H9 (cell line): ENCODE measurements around the gene DUS2. TPM values are rescaled to one million over a fixed set of nuclear protein-coding genes. Genes with fewer than 3 reads are reported as not detected.

Experiments
- DNase-seq: peaks from one replicate; pipeline ENCODE4 v3.0.0-alpha.2; 2017
- H2AFZ ChIP-seq: one replicate; pipeline ENCODE4 v1.6.1; 2013; ENCODE audit warnings: mild to moderate bottlenecking, low read length, control low read depth, moderate library complexity
- H2AK5ac ChIP-seq: 2 replicates; pipeline ENCODE4 v1.6.1; 2013; ENCODE audit warnings: low read length, control low read depth, mixed read lengths; ENCODE audit not compliant: insufficient read length
- H2BK120ac ChIP-seq: one replicate; pipeline ENCODE4 v1.6.1; 2013; ENCODE audit warnings: low read depth, mild to moderate bottlenecking, low read length, control low read depth, inconsistent platforms; ENCODE audit not compliant: poor library complexity, severe bottlenecking
- H2BK12ac ChIP-seq: 2 replicates; pipeline ENCODE4 v1.6.1; 2013; ENCODE audit warnings: low read length, control low read depth, mixed read lengths, low read depth; ENCODE audit not compliant: insufficient read length
- H2BK15ac ChIP-seq: 2 replicates; pipeline ENCODE4 v1.6.1; 2013; ENCODE audit warnings: low read depth, low read length, control low read depth
- H2BK20ac ChIP-seq: one replicate; pipeline ENCODE4 v1.6.1; 2013; ENCODE audit warnings: low read depth, mild to moderate bottlenecking, low read length, control low read depth, inconsistent platforms; ENCODE audit not compliant: poor library complexity, severe bottlenecking
- H2BK5ac ChIP-seq: 2 replicates; pipeline ENCODE4 v1.6.1; 2013; ENCODE audit warnings: low read length, control low read depth, mixed read lengths; ENCODE audit not compliant: insufficient read length
- H3K14ac ChIP-seq: 2 replicates; pipeline ENCODE4 v1.6.1; 2013; ENCODE audit warnings: low read length, control low read depth; ENCODE audit not compliant: insufficient read depth
- H3K18ac ChIP-seq: 2 replicates; pipeline ENCODE4 v1.6.1; 2013; ENCODE audit warnings: low read depth, mild to moderate bottlenecking, mixed read lengths, low read length, control low read depth; ENCODE audit not compliant: insufficient read length
- H3K23ac ChIP-seq: 2 replicates; pipeline ENCODE4 v1.6.1; 2013; ENCODE audit warnings: low read length, control low read depth, mixed read lengths, low read depth; ENCODE audit not compliant: insufficient read length
- H3K23me2 ChIP-seq: 2 replicates; pipeline ENCODE4 v1.6.1; 2013; ENCODE audit warnings: low read depth, mild to moderate bottlenecking, mixed read lengths, low read length, control low read depth; ENCODE audit not compliant: insufficient read length, poor library complexity, severe bottlenecking
- H3K27ac ChIP-seq: 2 replicates; pipeline ENCODE4 v1.5.1; 2013; ENCODE audit warnings: low read length, control low read depth, mixed read lengths, low read depth; ENCODE audit not compliant: insufficient read length
- H3K27me3 ChIP-seq: 2 replicates; pipeline ENCODE4 v1.6.1; 2013; ENCODE audit warnings: low read length, control low read depth, inconsistent platforms; ENCODE audit not compliant: insufficient read depth
- H3K4ac ChIP-seq: 2 replicates; pipeline ENCODE4 v1.6.1; 2013; ENCODE audit warnings: low read depth, mild to moderate bottlenecking, control low read depth, inconsistent platforms, low read length, moderate library complexity
- H3K4me1 ChIP-seq: 2 replicates; pipeline ENCODE4 v1.6.1; 2013; ENCODE audit warnings: low read length, control low read depth, inconsistent platforms; ENCODE audit not compliant: insufficient read depth
- H3K4me2 ChIP-seq: 2 replicates; pipeline ENCODE4 v1.6.1; 2013; ENCODE audit warnings: low read length, control low read depth, mixed read lengths; ENCODE audit not compliant: insufficient read length, insufficient read depth
- H3K56ac ChIP-seq: 2 replicates; pipeline ENCODE4 v1.6.1; 2013; ENCODE audit warnings: low read depth, mild to moderate bottlenecking, mixed read lengths, low read length, control low read depth; ENCODE audit not compliant: insufficient read length
- H3K79me1 ChIP-seq: 2 replicates; pipeline ENCODE4 v1.6.1; 2013; ENCODE audit warnings: low read depth, mild to moderate bottlenecking, moderate library complexity, low read length, control low read depth, inconsistent platforms; ENCODE audit not compliant: insufficient read depth, poor library complexity, severe bottlenecking
- H3K79me2 ChIP-seq: 2 replicates; pipeline ENCODE4 v1.6.1; 2013; ENCODE audit warnings: low read length, control low read depth, inconsistent platforms; ENCODE audit not compliant: insufficient read depth
- H3K9ac ChIP-seq: 2 replicates; pipeline ENCODE4 v1.6.1; 2013; ENCODE audit warnings: low read length, control low read depth, mixed read lengths; ENCODE audit not compliant: insufficient read length; ENCODE audit errors: extremely low read depth
- H3K9me3 ChIP-seq: one replicate; pipeline ENCODE4 v1.6.1; 2013; ENCODE audit warnings: low read depth, low read length, inconsistent platforms; ENCODE audit not compliant: control insufficient read depth
- H3T11ph ChIP-seq: one replicate; pipeline ENCODE4 v1.6.1; 2013; ENCODE audit warnings: mild to moderate bottlenecking, low read length, control low read depth, inconsistent platforms
- H4K20me1 ChIP-seq: one replicate; pipeline ENCODE4 v1.6.1; 2013; ENCODE audit not compliant: control insufficient read depth, insufficient read length, insufficient read depth
- H4K5ac ChIP-seq: 2 replicates; pipeline ENCODE4 v1.6.1; 2013; ENCODE audit warnings: low read depth, mild to moderate bottlenecking, mixed read lengths, low read length, control low read depth; ENCODE audit not compliant: insufficient read length
- H4K8ac ChIP-seq: replicated peaks from 2 replicates; pipeline ENCODE4 v1.6.1; 2013; ENCODE audit warnings: low read length, control low read depth, mixed read lengths, low read depth; ENCODE audit not compliant: insufficient read length
- H4K91ac ChIP-seq: 2 replicates; pipeline ENCODE4 v1.6.1; 2013; ENCODE audit warnings: low read depth, mild to moderate bottlenecking, moderate library complexity, mixed read lengths, low read length, control low read depth; ENCODE audit not compliant: insufficient read length
- H3K27ac Mint-ChIP-seq, 3 experiments: 2 replicates in 2 of 3; 3 replicates in 1 of 3; pipeline ENCODE4 v1.8.0; 2020 to 2021; ENCODE audit warnings: mixed read lengths in 3 of 3, mild to moderate bottlenecking in 1 of 3, moderate library complexity in 1 of 3
- H3K27me3 Mint-ChIP-seq: 2 replicates; pipeline ENCODE4 v1.8.0; 2021; ENCODE audit warnings: low read depth, mild to moderate bottlenecking, moderate library complexity, mixed read lengths
- H3K36me3 Mint-ChIP-seq, 3 experiments: 2 replicates in 2 of 3; 3 replicates in 1 of 3; pipeline ENCODE4 v1.8.0; 2020 to 2021; ENCODE audit warnings: low read depth in 3 of 3, mixed read lengths in 3 of 3; ENCODE audit not compliant: insufficient read depth in 1 of 3
- H3K4me1 Mint-ChIP-seq, 2 experiments: 2 replicates each; pipeline ENCODE4 v1.8.0; 2020; ENCODE audit warnings: mixed read lengths in 2 of 2
- H3K4me3 Mint-ChIP-seq, 2 experiments: 2 replicates in 1 of 2; 3 replicates in 1 of 2; pipeline ENCODE4 v1.8.0; 2020 to 2021; ENCODE audit warnings: mild to moderate bottlenecking in 2 of 2, mixed read lengths in 2 of 2, moderate library complexity in 1 of 2
- H3K9me3 Mint-ChIP-seq, 2 experiments: 2 replicates in 1 of 2; 3 replicates in 1 of 2; pipeline ENCODE4 v1.8.0; 2020; ENCODE audit warnings: mild to moderate bottlenecking in 2 of 2, mixed read lengths in 2 of 2, moderate library complexity in 1 of 2
- CTCF ChIP-seq: fragments of 200-600 bp; sonication (generic); conservative IDR thresholded peaks from 3 replicates; pipeline ENCODE4 v1.8.0; 2021; ENCODE audit warnings: antibody characterized with exemption, mild to moderate bottlenecking
- WGBS: extraction: QIAGEN DNeasy Blood & Tissue Kit; methylation state at CpG from one replicate; pipeline ENCODE4 v1.1.7; 2013; ENCODE audit warnings: missing lambda C conversion rate, low lambda C conversion rate, mixed read lengths; ENCODE audit not compliant: insufficient read length; ENCODE audit errors: extremely low coverage; 5-methylcytosine and 5-hydroxymethylcytosine counted together
- total RNA-seq: library from RNA; stranded (reverse); gene quantifications from 2 replicates; pipeline ENCODE4 v1.2.1, GENCODE V29; 2021

The DUS2 gene
- total RNA-seq, 1 experiment from 2014 or later, result 28.5 TPM

GRCh38 chr16:68100488-68100887 lies 77.4 kb downstream of the DUS2 start:
- no peak overlapping the region for H2BK120ac ChIP-seq
- WGBS, result no CpG with 5 or more reads among the region's 4 CpGs
- H2BK12ac ChIP-seq, result no peak overlapping the region
- H4K20me1 ChIP-seq, result no peaks in the 10 kb centered on the region
- H4K8ac ChIP-seq, result no peak overlapping the region
- no peak overlapping the region for H3T11ph ChIP-seq
- no peak overlapping the region for H4K5ac ChIP-seq
- H3K4ac ChIP-seq, result no peak overlapping the region
- no peak overlapping the region for H3K9ac ChIP-seq
- no peak overlapping the region for H2AK5ac ChIP-seq
- H3K4me1 ChIP-seq, result peaks cover 2% of the 10 kb centered on the region; the same call in 1 of the 2 replicates
- H3K4me3 Mint-ChIP-seq, result no peak overlapping the region
- H3K23me2 ChIP-seq, result no peaks in the 10 kb centered on the region
- DNase-seq, result no peak
- peaks cover 21% of the 10 kb centered on the region; the same call in 1 of the 2 replicates for H3K79me2 ChIP-seq
- no peak overlapping the region for H3K23ac ChIP-seq
- peaks cover 0 to 5% (median 0%) of the 10 kb centered on the region in 3 experiments; a peak in 2 of 7 replicates for H3K36me3 Mint-ChIP-seq
- H2AFZ ChIP-seq, result no peak overlapping the region
- no peaks in the 10 kb centered on the region for H3K9me3 ChIP-seq
- no peak overlapping the region for H2BK20ac ChIP-seq
- no peak overlapping the region for H4K91ac ChIP-seq
- H3K14ac ChIP-seq, result no peak overlapping the region
- peaks cover 0 to 6% of the 10 kb centered on the region in 2 experiments; a peak in 3 of 5 replicates for H3K9me3 Mint-ChIP-seq
- H3K27me3 Mint-ChIP-seq, result no peaks in the 10 kb centered on the region
- TF ChIP-seq CTCF, result no peak
- H3K4me2 ChIP-seq, result no peak overlapping the region
- no peak overlapping the region for H3K27ac ChIP-seq
- H2BK15ac ChIP-seq, result no peak overlapping the region
- H3K79me1 ChIP-seq, result peaks cover 13% of the 10 kb centered on the region
- H3K4me1 Mint-ChIP-seq, result peaks cover 12 to 15% of the 10 kb centered on the region in 2 experiments
- no peak overlapping the region for H3K56ac ChIP-seq
- no peak overlapping the region for H2BK5ac ChIP-seq
- H3K27me3 ChIP-seq, result no peaks in the 10 kb centered on the region
- no peak overlapping the region for H3K18ac ChIP-seq
- H3K27ac Mint-ChIP-seq, result no peak overlapping the region; a peak in 1 of 7 replicates
